K562 (cell line): ENCODE data around the gene MUC15. TPM values are rescaled to one million over a fixed set of nuclear protein-coding genes. Genes with fewer than 3 reads are reported as not detected.

Source experiments
- polyA plus RNA-seq, 8 experiments: library from polyadenylated mRNA; depleted of rRNA in 4 of 8; stranded (reverse) in 5 of 8; unstranded in 3 of 8; fragments of >200 nt; fragmentation: Nextera tagmentation in 2 of 8; fragmentation: Illumina TruSeq in 1 of 8; extraction: Ambion mirVana in 2 of 8; extraction: Trizol in 1 of 8; gene quantifications; 2 replicates each; pipeline versions ENCODE4 v1.2.1 to v1.2.3, GENCODE V29; 2011 to 2014; ENCODE audit warnings: inconsistent platforms in 1 of 8, missing spikeins in 1 of 8
- total RNA-seq, 7 experiments: library from RNA; depleted of rRNA in 6 of 7; stranded (reverse); fragments of >200 nt in 6 of 7; fragmentation: Illumina TruSeq in 2 of 7; extraction: Trizol in 2 of 7; gene quantifications; 2 replicates each; pipeline versions ENCODE4 v1.2.1 to v1.2.3, GENCODE V29; 2011 to 2021; ENCODE audit warnings: low replicate concordance in 1 of 7

The MUC15 gene
- total and polyA plus RNA-seq, 9 of the 15 experiments (the other 6 are each of a cell fraction or from before 2014, with no cell fraction given): 0.36 to 1.4 (median 0.65) TPM; not detected in 1

Other genes with a start within 250 kb of the MUC15 start
- gene ANO3, start 240.1 kb downstream of the MUC15 start, total RNA-seq (2014; rRNA removed): 0.08 and 0.09 TPM in 2 replicates
- gene ANO3, start 240.1 kb downstream of the MUC15 start, total RNA-seq (2014; rRNA removed; fragmentation: Illumina TruSeq; extraction: Trizol): 0.03 and 0.04 TPM in 2 replicates
- gene ANO3, start 240.1 kb downstream of the MUC15 start, total RNA-seq (2015; rRNA removed; fragmentation: Illumina TruSeq; extraction: Trizol): 0.07 and 0.08 TPM in 2 replicates
- gene ANO3, start 240.1 kb downstream of the MUC15 start, total RNA-seq (2021): 0.07 and 0.13 TPM in 2 replicates
- not detected in 2 replicates for gene ANO3, start 240.1 kb downstream of the MUC15 start, polyA plus RNA-seq (2011; rRNA removed)
- gene ANO3, start 240.1 kb downstream of the MUC15 start, polyA plus RNA-seq (2014; fragmentation: Illumina TruSeq; extraction: Trizol): 0.04 TPM in 2 replicates
- under 1 TPM; 0.03 to 0.04 TPM for gene ANO3, start 240.1 kb downstream of the MUC15 start, polyA plus RNA-seq (2014; fragmentation: Nextera tagmentation; extraction: Ambion mirVana)
- 0.01 and 0.03 TPM in 2 replicates for gene ANO3, start 240.1 kb downstream of the MUC15 start, polyA plus RNA-seq (2014; rRNA removed)
- not detected in 2 replicates for gene SLC5A12, start 149.8 kb upstream of the MUC15 start, total RNA-seq (2014; rRNA removed)
- not detected in 2 replicates for gene SLC5A12, start 149.8 kb upstream of the MUC15 start, total RNA-seq (2014; rRNA removed; fragmentation: Illumina TruSeq; extraction: Trizol)
- gene SLC5A12, start 149.8 kb upstream of the MUC15 start, total RNA-seq (2015; rRNA removed; fragmentation: Illumina TruSeq; extraction: Trizol): 0.04 TPM in 2 replicates
- 0.16 TPM in 1 of 2 replicates, not detected in the other for gene SLC5A12, start 149.8 kb upstream of the MUC15 start, total RNA-seq (2021)
- gene SLC5A12, start 149.8 kb upstream of the MUC15 start, polyA plus RNA-seq (2011; rRNA removed): 0.03 and 0.08 TPM in 2 replicates
- gene SLC5A12, start 149.8 kb upstream of the MUC15 start, polyA plus RNA-seq (2014; fragmentation: Illumina TruSeq; extraction: Trizol): 0.07 TPM in 1 of 2 replicates, not detected in the other
- gene SLC5A12, start 149.8 kb upstream of the MUC15 start, polyA plus RNA-seq (2014; fragmentation: Nextera tagmentation; extraction: Ambion mirVana): under 1 TPM in 1 of 2 experiments, not detected in 1; 0.03 TPM
- not detected in 2 replicates for gene SLC5A12, start 149.8 kb upstream of the MUC15 start, polyA plus RNA-seq (2014; rRNA removed)